GM19025 (cell line): ENCODE measurements around the gene PLGRKT.
"Not testable (repeated sequence)": the region's sequence is repeated elsewhere in the genome, so short reads cannot be mapped to it uniquely, and the experiment has no call there.

ENCODE experiments used
- ATAC-seq: cut with Tn5 transposase; IDR thresholded peaks from one replicate; pipeline ENCODE4 v1.9.1; 2021; ENCODE audit warnings: mild to moderate bottlenecking, low read depth, moderate library complexity; ENCODE audit not compliant: unreplicated experiment

The PLGRKT gene

GRCh38 chr9:5437254-5438216 is at the start of gene PLGRKT:
PLGRKT (minus strand) TSS chr9:5437925; CDS start chr9:5431977, 5,948 bp downstream.
- ATAC-seq: peak; percentile 89

GRCh38 chr9:5486988-5487387 is 49.3 kb upstream of the PLGRKT start:
- ATAC-seq: no peak

- ATAC-seq: no peak
These were observed 47.8 kb upstream of the PLGRKT start for GRCh38 chr9:5485378-5486085.

GRCh38 chr9:5483306-5483705 is 45.6 kb upstream of the PLGRKT start:
- no peak for ATAC-seq

GRCh38 chr9:5482194-5482593 is 44.5 kb upstream of the PLGRKT start:
- ATAC-seq: no peak

- no peak for ATAC-seq
These were observed 43.8 kb upstream of the PLGRKT start for GRCh38 chr9:5481322-5482040.

GRCh38 chr9:5480919-5481318 is 43.2 kb upstream of the PLGRKT start:
- ATAC-seq: no peak

- no peak for ATAC-seq
These were observed 42.4 kb upstream of the PLGRKT start for GRCh38 chr9:5479994-5480694.

- ATAC-seq: no peak
These were observed 40.5 kb upstream of the PLGRKT start for GRCh38 chr9:5478206-5478605.

GRCh38 chr9:5475611-5476010 is 37.9 kb upstream of the PLGRKT start:
- ATAC-seq: not testable (repeated sequence)

- ATAC-seq: no peak
These were observed 33.1 kb upstream of the PLGRKT start for GRCh38 chr9:5470816-5471215.

GRCh38 chr9:5470122-5470521 is 32.4 kb upstream of the PLGRKT start:
- ATAC-seq: no peak

- ATAC-seq: no peak
These were observed 31.1 kb upstream of the PLGRKT start for GRCh38 chr9:5468850-5469249.

GRCh38 chr9:5466766-5467165 is 29.0 kb upstream of the PLGRKT start:
- no peak for ATAC-seq

GRCh38 chr9:5466005-5466404 is 28.3 kb upstream of the PLGRKT start:
- ATAC-seq: no peak

GRCh38 chr9:5464831-5465330 is 27.2 kb upstream of the PLGRKT start:
- ATAC-seq: not testable (repeated sequence)

GRCh38 chr9:5460157-5460556 is 22.4 kb upstream of the PLGRKT start:
- ATAC-seq: no peak

- peak; percentile 62 for ATAC-seq
These were observed 21.6 kb upstream of the PLGRKT start for GRCh38 chr9:5459289-5459829.

- no peak for ATAC-seq
These were observed 17.5 kb upstream of the PLGRKT start for GRCh38 chr9:5455181-5455580.

- ATAC-seq: no peak
These were observed 15.9 kb upstream of the PLGRKT start for GRCh38 chr9:5453673-5454072.
